MM.1S (cell line): ENCODE data around the gene FUT3.

ENCODE experiments used
- DNase-seq: peaks from one replicate; pipeline ENCODE4 v3.0.0-alpha.2; 2015
- H2AFZ ChIP-seq: fragments of 300-600 bp; sonication (generic); 2 replicates; pipeline ENCODE4 v1.6.0; 2016; ENCODE audit warnings: antibody characterized with exemption, low read length
- H3F3A ChIP-seq: fragments of 300-600 bp; sonication (generic); 2 replicates; pipeline ENCODE4 v1.6.1; 2016; ENCODE audit warnings: mild to moderate bottlenecking, antibody characterized with exemption, low read length, moderate library complexity, mixed read lengths; ENCODE audit not compliant: insufficient read depth
- H3K27ac ChIP-seq: fragments of 300-600 bp; sonication (generic); 2 replicates; pipeline ENCODE4 v1.5.1; 2016; ENCODE audit warnings: mild to moderate bottlenecking, low read length
- H3K27me3 ChIP-seq: fragments of 300-600 bp; sonication (generic); replicated peaks from 2 replicates; pipeline ENCODE4 v1.6.0; 2016; ENCODE audit warnings: low read length; ENCODE audit not compliant: insufficient read depth
- H3K36me3 ChIP-seq: fragments of 300-600 bp; sonication (generic); replicated peaks from 2 replicates; pipeline ENCODE4 v1.6.1; 2016; ENCODE audit warnings: mild to moderate bottlenecking, low read length, mixed read lengths; ENCODE audit not compliant: insufficient read depth
- H3K4me1 ChIP-seq: fragments of 300-600 bp; sonication (generic); 2 replicates; pipeline ENCODE4 v1.6.1; 2016; ENCODE audit warnings: low read length, mixed read lengths
- H3K4me2 ChIP-seq: fragments of 300-600 bp; sonication (generic); 2 replicates; pipeline ENCODE4 v1.6.0; 2016; ENCODE audit warnings: low read depth, low read length
- H3K4me3 ChIP-seq: fragments of 300-600 bp; sonication (generic); 2 replicates; pipeline ENCODE4 v1.5.1; 2016; ENCODE audit warnings: low read length, mixed read lengths
- H3K79me2 ChIP-seq: fragments of 300-600 bp; sonication (generic); 2 replicates; pipeline ENCODE4 v1.6.1; 2016; ENCODE audit warnings: mixed run types, low read length, mixed read lengths
- H3K9ac ChIP-seq: fragments of 300-600 bp; sonication (generic); 2 replicates; pipeline ENCODE4 v1.6.1; 2016; ENCODE audit warnings: low read length, mixed read lengths
- H3K9me2 ChIP-seq: fragments of 300-600 bp; sonication (generic); replicated peaks from 2 replicates; pipeline ENCODE4 v1.6.1; 2016; ENCODE audit warnings: mild to moderate bottlenecking, low read length, mixed read lengths; ENCODE audit not compliant: insufficient read depth
- H3K9me3 ChIP-seq: fragments of 300-600 bp; sonication (generic); replicated peaks from 2 replicates; pipeline ENCODE4 v1.6.1; 2016; ENCODE audit warnings: mild to moderate bottlenecking, low read length, mixed read lengths; ENCODE audit not compliant: insufficient read depth
- H4K20me1 ChIP-seq: fragments of 300-600 bp; sonication (generic); 2 replicates; pipeline ENCODE4 v1.6.1; 2016; ENCODE audit warnings: mild to moderate bottlenecking, low read length, moderate library complexity, mixed read lengths; ENCODE audit not compliant: insufficient read depth
- CTCF ChIP-seq: fragments of 300-600 bp; sonication (generic); IDR thresholded peaks from 2 replicates; pipeline ENCODE4 v1.5.1; 2016; ENCODE audit warnings: antibody characterized with exemption, low read length, mixed read lengths
- EZH2 ChIP-seq: fragments of 300-600 bp; sonication (generic); optimal IDR thresholded peaks from 2 replicates; pipeline ENCODE3; 2017; ENCODE audit warnings: low read depth, mild to moderate bottlenecking, antibody characterized with exemption, low read length, mixed read lengths
- EZH2phosphoT487 ChIP-seq: fragments of 300-600 bp; sonication (generic); IDR thresholded peaks from 2 replicates; pipeline ENCODE4 v1.6.1; 2018; ENCODE audit warnings: antibody characterized with exemption, low read length

The FUT3 gene

GRCh38 chr19:5828661-5829566, 22.3 kb downstream of the FUT3 start:
- H3K4me2 ChIP-seq = peak overlapping the region; percentile 82
- peak overlapping the region; percentile 66 for H3K4me3 ChIP-seq
- H4K20me1 ChIP-seq = no peaks in the 10 kb centered on the region
- no peak for DNase-seq
- TF ChIP-seq EZH2phosphoT487 (no peak), CTCF (no peak), EZH2 (no peak)
- H3K79me2 ChIP-seq = no peaks in the 10 kb centered on the region
- H3K36me3 ChIP-seq = no peaks in the 10 kb centered on the region
- peak overlapping the region; percentile 37 for H2AFZ ChIP-seq
- peaks cover 14% of the 10 kb centered on the region for H3F3A ChIP-seq
- H3K27ac ChIP-seq = peak overlapping the region; percentile 74; the same call in 1 of the 2 replicates
- no peaks in the 10 kb centered on the region for H3K9me3 ChIP-seq
- H3K9me2 ChIP-seq = no peaks in the 10 kb centered on the region
- peak overlapping the region; percentile 80 for H3K9ac ChIP-seq
- H3K4me1 ChIP-seq = peaks cover 15% of the 10 kb centered on the region
- H3K27me3 ChIP-seq = peaks cover 55% of the 10 kb centered on the region

- H3F3A ChIP-seq = peaks cover 14% of the 10 kb centered on the region
- peak overlapping the region; percentile 74; the same call in 1 of the 2 replicates for H3K27ac ChIP-seq
- peaks cover 15% of the 10 kb centered on the region for H3K4me1 ChIP-seq
- H3K9me2 ChIP-seq = no peaks in the 10 kb centered on the region
- peak overlapping the region; percentile 66 for H3K4me3 ChIP-seq
- H2AFZ ChIP-seq = peak overlapping the region; percentile 37
- H3K4me2 ChIP-seq = peak overlapping the region; percentile 82
- no peak for TF ChIP-seq EZH2
- no peak for TF ChIP-seq CTCF
- no peak for TF ChIP-seq EZH2phosphoT487
- DNase-seq = peak; percentile 92
- peaks cover 52% of the 10 kb centered on the region for H3K27me3 ChIP-seq
- H4K20me1 ChIP-seq = no peaks in the 10 kb centered on the region
- H3K9me3 ChIP-seq = no peaks in the 10 kb centered on the region
- no peaks in the 10 kb centered on the region for H3K36me3 ChIP-seq
- H3K79me2 ChIP-seq = no peaks in the 10 kb centered on the region
- peak overlapping the region; percentile 80 for H3K9ac ChIP-seq
Observed at GRCh38 chr19:5827891-5828660, 23.2 kb downstream of the FUT3 start.

GRCh38 chr19:5827342-5827890, 23.8 kb downstream of the FUT3 start:
- peak overlapping the region; percentile 59 for H3K4me3 ChIP-seq
- no peaks in the 10 kb centered on the region for H3K9me2 ChIP-seq
- DNase-seq = no peak
- peak overlapping the region; percentile 84 for H3K4me2 ChIP-seq
- peaks cover 15% of the 10 kb centered on the region for H3K4me1 ChIP-seq
- no peaks in the 10 kb centered on the region for H3K79me2 ChIP-seq
- no peaks in the 10 kb centered on the region for H3K9me3 ChIP-seq
- peaks cover 14% of the 10 kb centered on the region for H3F3A ChIP-seq
- H3K27ac ChIP-seq = peak overlapping the region; percentile 75
- no peak for TF ChIP-seq CTCF
- no peak for TF ChIP-seq EZH2
- TF ChIP-seq EZH2phosphoT487 = no peak
- H2AFZ ChIP-seq = peak overlapping the region; percentile 60; the same call in 1 of the 2 replicates
- H3K36me3 ChIP-seq = no peaks in the 10 kb centered on the region
- no peaks in the 10 kb centered on the region for H4K20me1 ChIP-seq
- peak overlapping the region; percentile 29 for H3K9ac ChIP-seq
- H3K27me3 ChIP-seq = peaks cover 51% of the 10 kb centered on the region
